Limb (tissue), 2 donors: ENCODE data around the gene SRP72.
A peak's percentile ranks its signal among the peaks of the same experiment; 100 is the strongest.
"Not testable (repeated sequence)": the region's sequence is repeated elsewhere in the genome, so short reads cannot be mapped to it uniquely, and the experiment has no call there.

Experiments
- DNase-seq, 2 donors: peaks; one replicate each; pipeline ENCODE4 v3.0.0-alpha.2; 2016; ENCODE audit errors: extremely low spot score in 2 of 2

SRP72 gene

DNA sequence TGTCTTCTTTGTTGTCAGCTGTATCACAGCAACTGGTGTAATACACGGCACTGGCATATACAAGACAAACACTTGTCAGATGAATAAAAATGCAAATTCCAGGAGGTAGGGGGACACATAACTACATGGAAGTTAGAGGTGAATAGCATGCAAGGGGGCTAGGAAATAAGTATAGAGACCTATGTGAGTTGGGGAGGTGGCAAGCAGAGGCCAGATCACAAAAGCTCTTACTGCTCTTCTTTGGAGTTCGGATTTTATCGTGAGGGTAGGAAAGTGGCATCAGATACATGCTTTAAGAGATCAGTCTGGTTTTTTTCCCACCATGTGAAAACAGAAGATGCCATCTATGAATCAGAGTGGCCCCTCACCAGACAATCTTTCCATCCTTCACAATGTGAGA is 2.8 kb upstream of the SRP72 start:
- no peak for DNase-seq

DNA sequence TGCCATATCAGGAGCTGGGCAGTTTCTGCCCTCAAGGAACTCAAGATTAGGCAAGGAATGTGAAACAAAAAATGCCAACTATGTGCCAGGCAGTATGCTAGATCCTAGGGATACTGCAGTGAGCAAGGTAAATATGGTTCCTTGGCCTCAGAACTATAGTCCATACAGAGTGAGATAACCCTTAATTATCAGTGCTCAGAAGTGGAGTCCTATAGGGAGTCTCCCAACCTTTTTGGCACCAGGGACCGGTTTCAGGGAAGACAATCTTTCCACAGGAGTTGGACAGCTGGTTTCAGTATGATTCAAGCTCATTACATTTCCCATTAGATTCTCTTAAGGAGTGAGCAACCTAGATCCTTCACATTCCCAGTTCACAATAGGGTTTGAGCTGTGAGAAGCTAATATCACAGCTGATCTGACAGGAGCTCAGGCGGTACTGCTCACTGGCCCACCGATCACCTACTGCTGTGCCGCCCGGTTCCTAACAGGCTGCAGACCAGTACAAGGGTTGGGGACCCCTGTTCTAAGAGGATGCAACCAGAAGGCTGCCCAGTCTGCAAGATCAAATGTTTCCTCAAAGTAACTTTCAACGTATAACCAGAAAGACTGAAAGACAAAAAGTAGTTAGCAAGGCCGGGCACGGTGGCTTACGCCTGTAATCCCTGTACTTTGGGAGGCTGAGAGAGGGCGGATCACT is 1.7 kb upstream of the SRP72 start:
- no peak for DNase-seq

DNA sequence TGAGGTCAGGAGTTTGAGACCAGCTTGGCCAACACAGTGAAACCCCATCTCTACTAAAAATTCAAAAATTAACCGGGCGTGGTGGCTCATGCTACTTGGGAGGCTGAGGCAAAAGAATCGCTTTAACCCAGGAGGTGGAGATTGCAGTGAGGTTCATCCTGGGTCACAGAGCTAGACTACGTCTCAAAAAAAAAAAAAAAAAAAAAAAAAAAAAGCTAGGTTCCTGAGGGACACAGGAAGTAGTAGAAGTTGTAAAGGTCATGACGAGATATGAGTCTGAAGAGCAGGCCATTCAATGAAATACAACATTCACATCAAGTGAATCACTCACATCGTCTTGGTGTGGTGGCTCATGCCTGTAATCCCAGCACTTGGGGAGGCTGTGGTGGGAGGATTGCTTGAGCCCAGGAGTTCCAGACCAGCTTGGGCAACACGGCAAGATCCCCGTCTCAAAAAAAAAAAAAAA is 1.1 kb upstream of the SRP72 start:
- DNase-seq: not testable (repeated sequence)

DNA sequence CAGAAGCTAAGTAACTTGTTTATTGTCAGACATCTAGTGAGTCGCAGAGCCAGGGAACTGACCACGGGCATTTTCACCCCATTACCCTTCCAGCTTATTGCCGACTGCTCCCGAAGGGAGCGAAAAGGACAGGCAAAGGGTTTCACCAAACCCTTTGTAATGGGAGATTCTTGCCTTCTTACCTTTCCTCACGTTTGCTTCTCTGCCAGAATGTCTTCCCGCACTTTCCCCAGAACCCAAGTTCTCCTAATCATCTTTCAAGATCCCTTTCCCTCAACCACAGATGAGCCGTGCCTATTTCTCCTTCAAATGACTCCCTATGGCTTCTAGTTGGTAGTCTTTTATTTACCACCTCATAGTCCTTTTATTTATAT is 520 bp upstream of the SRP72 start:
- DNase-seq: peak; percentile 3 to 32

DNA sequence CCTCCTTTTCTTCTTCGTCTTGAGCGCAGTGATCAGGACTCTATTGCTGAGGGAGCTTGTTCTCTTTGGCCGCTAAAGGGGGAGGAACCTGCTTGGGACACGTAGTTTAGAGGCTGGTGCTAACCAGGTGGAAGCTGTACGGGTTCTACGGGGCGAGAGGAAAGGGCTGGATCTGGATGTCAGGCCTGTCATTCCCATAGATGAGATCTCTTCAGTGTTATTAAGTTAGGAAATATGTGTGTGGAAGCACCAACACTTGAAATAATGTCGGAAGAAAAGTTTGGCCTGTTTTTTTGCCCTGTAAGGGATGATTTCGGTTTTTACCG is 643 bp downstream of the SRP72 start:
- DNase-seq: peak; percentile 12 to 47

DNA sequence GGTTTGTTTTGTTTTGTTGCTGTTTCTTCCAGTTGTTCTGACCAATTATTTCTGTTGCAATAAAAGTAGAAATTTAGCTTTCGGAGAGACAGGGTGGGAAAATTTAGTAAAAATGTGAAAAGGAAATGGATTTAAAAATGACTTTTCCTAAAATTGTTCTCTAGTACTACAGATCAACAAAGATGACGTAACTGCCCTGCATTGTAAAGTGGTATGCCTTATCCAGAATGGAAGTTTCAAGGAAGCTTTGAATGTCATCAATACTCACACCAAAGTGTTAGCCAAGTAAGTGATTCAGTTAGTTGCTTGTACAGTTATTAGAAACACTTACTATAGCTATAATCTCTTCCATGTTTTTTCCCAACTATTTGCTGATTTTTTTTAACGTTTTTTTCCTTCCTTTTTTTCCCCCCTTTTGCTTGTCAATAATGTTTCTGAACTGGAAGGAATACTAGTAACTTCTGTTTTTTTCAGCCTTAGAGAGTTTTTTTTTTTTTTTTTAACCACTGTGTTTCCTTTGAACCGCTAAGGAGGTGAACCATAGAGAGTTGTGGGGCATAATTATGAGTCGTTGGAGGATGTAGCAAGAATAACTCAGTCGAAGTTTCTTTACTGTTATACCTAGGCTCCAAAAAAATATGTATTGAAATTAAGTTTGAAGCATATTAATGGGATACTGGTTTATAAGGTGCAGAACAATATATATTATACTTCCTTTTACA is 2.2 kb downstream of the SRP72 start:
- no peak for DNase-seq

DNA sequence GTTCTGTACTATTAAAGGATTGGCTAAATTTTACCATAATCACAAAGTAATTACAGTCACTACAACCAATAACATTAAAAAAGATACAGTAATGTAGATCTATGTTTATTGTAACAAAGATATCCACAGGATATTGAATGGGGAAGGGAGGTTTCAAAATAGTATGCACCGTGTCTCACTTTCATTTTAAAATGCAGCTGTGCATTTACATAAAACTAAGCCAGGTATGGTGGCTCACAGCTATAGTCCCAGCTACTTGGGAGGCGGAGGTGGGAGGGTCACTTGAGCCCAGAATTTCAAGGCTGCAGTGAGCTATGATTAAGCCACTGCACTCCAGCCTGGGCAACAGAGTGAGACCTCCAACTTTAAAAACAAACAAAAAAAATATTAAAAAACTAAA is 8.5 kb downstream of the SRP72 start:
- no peak for DNase-seq

DNA sequence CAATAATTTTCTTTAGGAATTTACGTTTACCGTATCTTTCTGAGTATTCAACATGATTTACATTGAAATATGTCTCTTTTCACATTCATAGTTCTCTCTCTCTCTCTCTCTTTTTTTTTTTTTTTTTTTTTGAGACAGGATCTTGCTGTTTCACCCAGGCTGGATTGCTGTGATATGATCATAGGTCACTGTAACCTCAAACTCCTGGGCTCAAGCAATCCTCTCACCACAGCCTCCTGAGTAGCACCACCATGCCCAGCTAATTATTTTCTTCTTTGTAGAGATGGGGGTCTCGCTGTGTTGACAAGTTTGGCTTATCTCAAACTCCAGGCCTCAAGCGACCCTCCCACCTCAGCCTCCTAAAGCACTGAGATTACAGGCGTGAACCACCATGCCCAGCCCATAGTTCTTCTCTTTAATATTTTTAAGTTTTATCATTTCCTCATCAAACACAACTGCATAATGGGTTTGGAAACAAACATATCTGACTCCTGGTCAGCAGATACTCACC is 9.8 kb downstream of the SRP72 start:
- DNase-seq: no peak

DNA sequence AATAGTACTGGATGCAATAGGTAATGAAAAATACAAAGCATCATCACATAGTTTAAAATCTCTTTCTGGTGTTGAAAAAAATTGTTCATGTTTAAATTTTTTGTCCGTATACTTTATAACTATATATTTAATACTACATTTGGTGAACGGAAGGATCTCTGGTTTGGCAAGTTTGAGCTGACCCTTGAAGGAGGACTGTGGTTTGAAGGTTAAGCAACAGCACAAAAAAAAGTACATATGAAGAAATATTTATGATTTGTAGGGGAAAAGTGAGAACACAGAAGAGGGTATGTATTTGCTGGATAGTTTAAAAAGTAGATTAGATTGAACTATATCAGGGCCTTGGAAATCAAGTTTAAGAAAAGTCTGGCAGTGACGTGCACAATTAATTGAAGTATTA is 13.3 kb downstream of the SRP72 start:
- DNase-seq: no peak

DNA sequence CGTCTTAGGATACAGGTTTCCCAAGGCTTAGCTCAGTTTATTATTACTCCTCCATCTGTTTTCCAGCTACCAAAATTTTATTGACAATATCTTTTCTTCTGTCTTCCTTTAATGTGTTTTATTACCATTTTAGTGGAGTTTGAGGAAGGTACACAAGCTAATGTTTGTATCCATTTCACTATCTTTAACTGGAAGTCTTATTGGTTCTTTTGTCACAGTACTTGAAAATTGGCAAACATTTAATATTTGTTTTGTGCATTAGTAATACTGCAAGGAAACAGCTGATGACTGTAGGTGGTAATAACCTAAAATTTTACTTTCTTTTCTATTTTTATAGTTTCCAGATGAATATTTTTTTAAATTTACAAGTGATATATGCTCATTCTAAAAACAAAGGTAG is 28.8 kb downstream of the SRP72 start:
- no peak for DNase-seq

DNA sequence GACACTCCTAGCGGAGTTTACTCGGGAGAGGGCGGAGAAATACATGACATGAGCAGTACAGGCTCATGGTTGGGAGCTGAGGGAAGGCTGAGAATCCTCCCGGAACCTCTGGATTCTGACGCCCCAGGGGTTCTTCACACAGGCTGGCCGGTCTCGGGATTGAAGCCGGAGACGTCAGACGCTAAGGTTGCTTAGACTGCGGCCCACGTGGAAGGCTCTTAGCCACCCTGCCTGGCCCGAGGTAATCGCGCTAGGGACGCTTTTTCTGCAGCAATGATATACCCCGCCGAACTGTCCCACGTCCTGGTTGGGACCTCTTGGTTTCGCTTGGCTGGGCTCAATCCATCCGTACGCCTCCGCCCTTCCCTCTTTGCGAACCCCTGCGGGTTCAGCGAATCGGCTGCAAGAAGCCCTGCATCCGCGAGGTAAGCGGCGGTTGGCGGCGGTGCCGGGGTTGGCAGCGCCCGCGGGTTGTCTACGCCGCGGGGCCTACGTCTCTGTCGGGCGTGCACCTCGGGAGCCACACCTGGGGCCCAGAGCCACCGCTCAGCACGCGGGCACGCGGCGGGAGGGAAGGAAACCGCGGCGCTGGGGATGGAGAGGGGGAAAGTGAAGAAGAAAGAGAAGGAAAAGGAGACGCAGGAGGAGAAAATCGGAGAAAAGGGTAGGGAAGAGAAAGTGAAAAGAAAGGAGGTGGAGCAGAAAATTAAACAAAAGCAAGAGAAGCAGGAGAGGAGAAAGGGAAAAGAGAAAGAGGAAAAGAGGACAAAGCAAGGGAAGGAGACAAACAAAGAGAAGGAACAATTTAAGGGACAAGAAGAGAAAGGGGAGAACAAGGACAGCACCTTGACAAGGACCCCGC is 38.1 kb downstream of the SRP72 start, which contains the start of gene ARL9:
Gene ARL9 (plus strand): TSS at position 523 of the 862 bp plus-strand sequence. CDS start 72 bp downstream, at position 595.
- DNase-seq: peak; percentile 25 to 64

DNA sequence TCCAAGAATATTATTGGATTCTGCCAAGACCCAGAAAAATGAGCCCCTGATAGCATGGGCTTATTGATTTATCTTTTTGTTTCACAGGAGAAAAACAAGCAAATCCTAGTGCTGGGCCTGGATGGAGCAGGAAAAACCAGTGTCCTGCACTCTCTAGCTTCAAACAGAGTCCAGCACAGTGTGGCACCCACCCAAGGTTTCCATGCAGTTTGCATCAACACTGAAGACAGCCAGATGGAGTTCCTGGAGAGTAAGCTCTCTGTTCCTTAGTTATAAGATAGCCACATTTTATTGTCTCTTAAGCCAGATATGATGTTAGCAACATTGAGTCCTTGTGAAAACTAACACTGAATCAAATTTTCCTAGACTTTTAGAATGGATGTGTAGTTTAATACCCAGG is 43.7 kb downstream of the SRP72 start:
- no peak for DNase-seq

DNA sequence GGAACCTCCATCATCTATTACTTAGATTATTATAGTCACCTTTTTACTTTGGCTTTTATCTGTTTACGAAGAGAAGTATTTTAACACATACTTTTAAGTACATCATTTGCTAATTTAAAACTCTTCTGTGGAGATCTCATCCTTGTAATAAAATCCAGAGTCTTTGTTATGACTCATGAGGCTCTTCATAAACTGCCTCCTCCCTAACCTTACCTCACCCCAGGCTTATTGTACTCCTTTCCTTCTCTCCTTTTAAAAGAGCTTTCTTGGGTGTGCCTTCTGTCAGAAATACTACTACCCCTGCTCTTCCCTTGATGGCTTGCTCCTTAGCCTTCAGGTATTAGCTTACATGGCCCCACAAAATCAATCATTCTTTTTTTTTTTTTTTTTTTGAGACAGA is 44.7 kb downstream of the SRP72 start:
- DNase-seq: no peak

DNA sequence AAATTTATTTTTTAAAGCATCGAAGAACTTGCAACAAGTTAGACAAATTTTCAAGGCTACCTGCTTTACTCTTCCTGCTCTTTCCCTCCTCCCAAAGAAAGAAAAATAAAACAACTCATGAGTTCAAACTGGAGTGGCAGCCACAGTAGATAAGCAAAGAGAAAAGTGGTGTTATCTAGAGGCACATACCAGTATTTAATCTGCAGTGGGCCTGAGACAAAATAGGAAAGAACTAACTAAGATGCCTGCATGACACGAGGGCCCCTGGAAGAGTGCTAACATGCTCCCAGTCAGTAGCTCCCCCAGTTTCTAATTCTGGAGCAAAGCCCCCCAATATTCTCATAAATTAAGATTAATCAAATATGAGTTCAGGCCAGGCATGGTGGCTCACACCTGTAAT is 46.1 kb downstream of the SRP72 start:
- no peak for DNase-seq

DNA sequence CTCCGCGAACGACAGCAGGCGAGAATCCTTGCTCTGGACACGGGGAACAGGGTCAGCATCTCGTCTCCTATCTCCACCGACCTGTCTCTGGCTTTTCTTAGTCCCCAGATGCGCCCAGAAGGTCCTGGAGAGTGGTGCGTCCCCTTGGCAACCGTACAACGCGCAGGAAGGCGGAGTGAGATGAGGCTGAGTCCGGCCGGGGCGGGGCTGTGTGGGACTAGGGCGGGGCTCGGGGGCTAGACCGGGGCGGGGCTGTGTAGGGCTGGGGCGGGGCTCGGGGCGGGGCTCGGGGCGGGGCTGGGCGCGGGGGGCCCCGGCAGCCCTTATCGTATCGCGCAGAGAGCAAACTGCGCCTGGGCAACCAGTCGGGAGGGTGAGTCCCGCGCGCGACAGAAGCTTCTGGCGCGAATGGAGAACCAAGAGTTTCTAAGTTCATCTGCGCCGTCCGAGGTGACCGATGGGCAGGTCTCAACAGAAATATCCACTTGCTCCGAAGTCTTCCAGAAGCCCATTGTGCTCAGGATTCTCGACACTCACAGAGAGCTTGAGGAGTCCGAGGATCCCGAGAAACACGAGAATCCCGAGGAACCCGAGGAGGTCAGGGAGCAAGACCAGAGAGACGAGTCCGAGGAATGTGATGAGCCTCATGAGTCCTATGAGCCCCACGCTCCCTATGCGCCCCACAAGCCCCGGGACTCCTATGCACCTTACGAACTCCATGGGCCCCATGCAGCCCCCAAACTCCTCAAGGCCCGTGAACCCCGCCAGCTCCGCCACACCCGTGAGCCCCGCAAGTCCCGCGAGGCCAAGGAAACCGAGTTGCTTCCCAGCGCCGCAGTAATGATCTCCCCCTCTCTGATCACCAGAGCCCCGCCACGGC is 63.1 kb downstream of the SRP72 start:
- DNase-seq: peak; percentile 73 to 88

DNA sequence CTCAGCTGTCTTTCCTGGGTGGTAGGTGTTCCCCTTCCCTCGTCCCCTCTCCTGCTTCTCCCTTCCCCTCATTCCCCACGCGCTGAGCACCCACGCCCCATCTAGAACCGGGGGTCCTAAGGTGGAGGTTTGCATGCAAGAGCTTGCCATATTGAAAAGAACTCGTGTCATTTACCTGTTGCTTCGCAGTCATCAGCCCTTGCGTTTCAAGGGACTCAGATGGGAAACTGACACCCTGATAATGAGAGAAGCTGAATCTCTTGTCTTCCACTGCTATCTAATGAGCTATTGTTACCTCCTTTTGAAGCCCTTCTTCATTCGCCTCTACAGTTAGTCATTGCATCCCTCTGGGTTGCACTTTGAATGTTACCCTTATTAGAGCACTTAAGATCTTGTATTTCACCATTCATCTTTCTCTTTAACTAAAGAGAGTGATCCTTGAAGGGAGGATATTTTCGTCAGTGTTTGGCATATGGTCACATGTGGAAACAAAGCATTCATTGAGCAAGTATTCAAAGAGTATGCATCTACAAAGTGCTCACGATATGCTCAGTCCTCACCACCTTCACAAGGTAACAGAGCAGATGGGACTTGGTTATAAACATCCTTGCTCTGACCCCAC is 63.8 kb downstream of the SRP72 start:
- DNase-seq: no peak

DNA sequence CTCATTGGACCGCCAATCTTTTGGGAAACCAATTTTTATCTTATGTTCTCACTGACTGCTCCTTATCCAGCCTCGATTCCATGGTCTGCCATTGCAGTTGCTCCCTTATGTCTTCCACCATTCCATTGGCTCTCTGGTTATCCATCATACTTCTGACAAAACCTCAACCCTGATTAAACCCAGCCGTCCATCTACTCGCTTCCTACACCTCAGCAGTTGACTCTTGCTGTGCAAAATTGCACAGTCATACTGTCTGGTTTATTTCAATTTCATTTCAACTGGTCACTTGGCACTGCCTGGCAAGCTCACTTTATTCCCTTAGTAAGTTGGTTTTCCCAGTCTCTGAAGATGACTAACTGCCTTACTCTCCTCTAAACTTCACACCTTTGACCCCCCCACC is 64.4 kb downstream of the SRP72 start:
- DNase-seq: no peak

DNA sequence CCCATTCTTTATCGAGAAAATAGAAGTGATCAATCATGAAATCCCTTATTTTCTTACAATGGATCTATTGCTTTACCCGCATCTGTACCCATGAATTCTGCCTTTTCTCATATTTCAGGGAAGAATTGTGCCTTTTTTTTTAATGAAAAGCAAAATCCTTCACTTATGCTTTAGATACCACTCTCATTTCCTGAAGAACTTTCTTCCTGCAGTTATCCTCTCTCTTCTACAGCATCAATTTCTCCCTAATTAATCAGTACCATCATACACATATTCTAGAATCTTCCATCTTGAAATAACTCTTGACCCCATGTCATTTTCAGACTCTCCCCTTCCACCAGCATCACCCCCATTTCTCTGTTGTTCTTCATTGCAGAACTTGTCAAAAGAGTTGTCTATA is 64.8 kb downstream of the SRP72 start:
- DNase-seq: no peak

DNA sequence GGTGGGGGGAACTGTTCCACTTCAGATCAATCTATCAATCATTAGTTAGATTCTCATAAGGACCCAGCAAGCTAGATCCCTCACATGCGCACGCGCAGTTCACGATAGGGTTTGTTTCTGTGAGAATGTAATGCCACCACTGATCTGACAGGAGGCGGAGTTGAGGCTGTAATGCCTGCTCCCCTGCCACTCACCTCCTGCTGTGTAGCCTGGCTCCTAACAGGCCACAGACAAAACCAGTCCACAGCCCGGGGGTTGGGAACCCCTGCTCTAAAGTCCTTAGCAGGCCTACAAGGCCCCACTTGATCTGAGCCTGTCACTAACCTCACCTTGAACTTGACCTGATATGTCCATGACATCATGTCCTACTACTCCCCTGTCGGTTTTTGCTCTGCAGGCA is 68.5 kb downstream of the SRP72 start:
- no peak for DNase-seq

DNA sequence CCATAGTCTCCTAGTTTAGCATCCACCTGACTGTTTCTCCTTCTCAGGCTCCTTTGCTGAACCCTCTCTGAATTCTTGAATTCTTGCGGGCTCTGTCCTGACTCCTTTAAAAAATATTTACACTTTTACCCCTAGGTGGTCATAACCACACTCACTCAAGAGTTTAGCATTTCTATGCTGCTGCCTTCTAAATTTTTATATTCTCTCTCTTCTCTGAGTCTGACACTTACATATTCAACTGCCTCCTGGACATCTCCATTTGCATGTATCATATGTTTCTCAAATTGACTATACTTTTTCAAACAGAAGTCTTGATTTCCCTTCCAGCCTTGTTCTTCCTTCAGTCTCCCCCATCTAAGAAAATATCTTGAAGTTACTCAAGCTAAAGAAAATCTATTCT is 69.7 kb downstream of the SRP72 start:
- DNase-seq: no peak

DNA sequence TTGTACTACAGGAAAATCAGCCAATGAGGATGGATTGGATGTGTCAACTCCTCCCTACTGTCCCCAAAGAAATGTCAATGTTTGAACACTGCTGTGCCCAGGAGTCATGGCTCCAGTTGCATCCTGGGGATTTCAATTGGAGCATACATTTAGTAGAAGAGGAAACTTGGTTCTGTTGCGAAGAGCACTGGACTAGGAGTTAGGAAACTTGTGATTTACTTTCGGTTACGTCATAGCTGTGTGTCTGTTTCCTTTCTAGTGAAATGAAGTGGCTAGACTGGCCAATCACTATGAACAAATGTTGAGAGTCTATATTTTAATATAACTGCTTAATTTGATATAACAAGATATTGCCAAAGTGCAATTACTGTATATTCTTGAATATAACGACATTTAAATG is 73.4 kb downstream of the SRP72 start:
- DNase-seq: no peak
